ENCODE results near the gene CCDC71. TPM values are rescaled to one million over a fixed set of nuclear protein-coding genes. Genes with fewer than 3 reads are reported as not detected.

The CCDC71 gene
- total and polyA plus RNA-seq, 2 donors, result 15.5 to 19.4 TPM

DNA sequence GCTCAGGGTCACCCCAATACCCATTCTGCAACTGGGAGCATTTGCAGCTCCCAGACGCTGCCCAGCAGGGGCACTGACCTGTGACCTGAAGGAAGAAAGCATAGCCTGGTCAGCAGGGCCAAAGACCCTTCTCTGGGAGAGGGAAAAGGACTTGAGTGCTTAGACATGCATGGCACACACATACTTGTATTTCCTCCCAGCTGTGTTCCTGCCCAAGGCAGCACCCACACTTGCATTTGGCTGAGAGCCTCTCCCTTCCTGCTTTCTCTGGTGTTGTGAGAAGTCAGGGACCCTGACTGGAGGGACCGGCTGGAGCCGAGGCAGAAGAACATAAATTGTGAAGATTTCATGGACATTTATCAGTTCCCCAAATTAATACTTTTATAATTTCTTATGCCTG, 26.1 kb downstream of the CCDC71 start:
- no peaks in the 10 kb centered on the region for H3K4me1 ChIP-seq (ENCODE audit: control insufficient read depth in 2 of 2, insufficient read depth in 2 of 2, low read length in 2 of 2)
- WGBS, result 81% methylated on average over 3 of the region's 3 CpGs
- DNase-seq (ENCODE audit: low read depth in 6 of 9, low spot score in 9 of 9), result no peak
- H3K9me3 ChIP-seq (ENCODE audit: control insufficient read depth in 2 of 2, insufficient read depth in 1 of 2, low read length in 1 of 2), result peaks cover 0 to 16% of the 10 kb centered on the region in 2 donors
- H3K27me3 ChIP-seq (ENCODE audit: control insufficient read depth in 2 of 2, insufficient read depth in 1 of 2, low read length in 1 of 2), result peaks cover 0 to 6% of the 10 kb centered on the region in 2 donors
- H3K36me3 ChIP-seq (ENCODE audit: control insufficient read depth in 2 of 2, insufficient read depth in 2 of 2, low read length in 1 of 2), result no peaks in the 10 kb centered on the region
- no peak overlapping the region for H3K4me3 ChIP-seq (ENCODE audit: low read length in 2 of 2)
- H3K27ac ChIP-seq (ENCODE audit: low read depth in 1 of 2, low read length in 1 of 2), result no peak overlapping the region

DNA sequence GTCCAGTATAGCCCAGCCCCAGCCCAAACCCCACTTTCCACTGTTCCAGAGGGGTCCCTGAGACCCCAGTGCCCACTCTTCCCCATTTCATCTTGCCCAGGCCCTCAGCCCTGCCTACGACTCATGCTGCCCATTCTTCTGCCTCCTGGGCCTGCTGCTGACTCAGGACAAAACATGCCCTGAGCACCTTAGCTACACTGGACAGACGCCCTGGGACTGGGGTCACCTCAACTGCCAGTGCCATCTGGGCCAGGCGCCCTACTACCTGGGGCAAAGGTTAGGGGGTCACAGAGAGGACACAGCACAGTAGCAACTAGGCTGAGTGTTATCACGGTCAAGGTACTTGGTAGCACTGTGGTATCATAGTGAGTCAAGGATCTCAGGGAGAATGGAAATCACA, 30.6 kb downstream of the CCDC71 start:
- whole genome bisulfite sequencing, result 97% methylated on average over 4 of the region's 4 CpGs
- no peak for DNase-seq (ENCODE audit: low read depth in 6 of 9, low spot score in 9 of 9)
- H3K27me3 ChIP-seq (ENCODE audit: control insufficient read depth in 2 of 2, insufficient read depth in 1 of 2, low read length in 1 of 2), result peaks cover 0 to 30% of the 10 kb centered on the region in 2 donors
- H3K4me1 ChIP-seq (ENCODE audit: control insufficient read depth in 2 of 2, insufficient read depth in 2 of 2, low read length in 2 of 2), result peaks cover 0 to 6% of the 10 kb centered on the region in 2 donors
- peaks cover 0 to 4% of the 10 kb centered on the region in 2 donors for H3K9me3 ChIP-seq (ENCODE audit: control insufficient read depth in 2 of 2, insufficient read depth in 1 of 2, low read length in 1 of 2)
- no peak overlapping the region for H3K4me3 ChIP-seq (ENCODE audit: low read length in 2 of 2)
- no peaks in the 10 kb centered on the region for H3K36me3 ChIP-seq (ENCODE audit: control insufficient read depth in 2 of 2, insufficient read depth in 2 of 2, low read length in 1 of 2)
- H3K27ac ChIP-seq (ENCODE audit: low read depth in 1 of 2, low read length in 1 of 2), result no peak overlapping the region

DNA sequence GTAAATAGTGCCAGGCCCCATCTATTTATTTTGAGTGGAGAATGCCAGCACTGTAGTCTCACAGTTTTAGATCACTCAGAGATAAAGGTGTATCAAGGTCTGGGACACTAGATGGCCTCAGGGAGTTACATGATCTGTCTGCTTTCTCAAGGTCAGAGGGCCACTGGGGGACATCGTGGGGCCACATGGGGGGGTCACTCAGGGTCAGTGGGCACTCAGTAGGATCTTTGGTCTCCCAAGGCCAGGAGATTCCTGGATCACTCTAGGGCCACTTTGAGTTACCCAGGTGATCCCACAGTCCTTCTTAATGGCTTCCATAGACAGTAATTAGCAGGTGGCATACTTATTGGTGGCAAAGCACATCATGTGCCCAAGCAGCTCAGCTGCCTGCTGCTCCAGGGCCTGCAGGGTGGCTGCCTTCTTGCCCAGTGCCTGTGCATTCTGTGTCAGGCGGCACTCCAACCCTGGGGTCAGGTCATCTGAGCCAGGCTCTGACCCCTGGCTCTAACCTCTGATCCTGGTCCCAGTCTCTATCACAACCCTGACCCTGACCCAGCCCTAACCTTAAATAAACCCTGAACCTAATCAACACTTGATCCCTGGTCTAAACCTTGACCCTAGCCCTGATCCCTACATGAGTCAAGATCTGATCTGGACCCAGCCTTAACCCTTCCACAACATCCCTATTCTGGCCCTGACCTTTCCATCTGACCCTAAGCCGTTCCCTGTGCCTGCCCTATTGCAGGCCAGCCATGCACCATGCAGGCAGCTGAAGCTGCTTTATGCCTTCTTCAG, 31.5 kb downstream of the CCDC71 start:
- no peak overlapping the region for H3K27ac ChIP-seq (ENCODE audit: low read depth in 1 of 2, low read length in 1 of 2)
- WGBS, result 84% methylated on average over 3 of the region's 3 CpGs
- peaks cover 0 to 6% of the 10 kb centered on the region in 2 donors for H3K4me1 ChIP-seq (ENCODE audit: control insufficient read depth in 2 of 2, insufficient read depth in 2 of 2, low read length in 2 of 2)
- H3K4me3 ChIP-seq (ENCODE audit: low read length in 2 of 2), result no peak overlapping the region
- DNase-seq (ENCODE audit: low read depth in 6 of 9, low spot score in 9 of 9), result no peak
- no peaks in the 10 kb centered on the region for H3K9me3 ChIP-seq (ENCODE audit: control insufficient read depth in 2 of 2, insufficient read depth in 1 of 2, low read length in 1 of 2)
- peaks cover 0 to 30% of the 10 kb centered on the region in 2 donors for H3K27me3 ChIP-seq (ENCODE audit: control insufficient read depth in 2 of 2, insufficient read depth in 1 of 2, low read length in 1 of 2)
- no peaks in the 10 kb centered on the region for H3K36me3 ChIP-seq (ENCODE audit: control insufficient read depth in 2 of 2, insufficient read depth in 2 of 2, low read length in 1 of 2)

DNA sequence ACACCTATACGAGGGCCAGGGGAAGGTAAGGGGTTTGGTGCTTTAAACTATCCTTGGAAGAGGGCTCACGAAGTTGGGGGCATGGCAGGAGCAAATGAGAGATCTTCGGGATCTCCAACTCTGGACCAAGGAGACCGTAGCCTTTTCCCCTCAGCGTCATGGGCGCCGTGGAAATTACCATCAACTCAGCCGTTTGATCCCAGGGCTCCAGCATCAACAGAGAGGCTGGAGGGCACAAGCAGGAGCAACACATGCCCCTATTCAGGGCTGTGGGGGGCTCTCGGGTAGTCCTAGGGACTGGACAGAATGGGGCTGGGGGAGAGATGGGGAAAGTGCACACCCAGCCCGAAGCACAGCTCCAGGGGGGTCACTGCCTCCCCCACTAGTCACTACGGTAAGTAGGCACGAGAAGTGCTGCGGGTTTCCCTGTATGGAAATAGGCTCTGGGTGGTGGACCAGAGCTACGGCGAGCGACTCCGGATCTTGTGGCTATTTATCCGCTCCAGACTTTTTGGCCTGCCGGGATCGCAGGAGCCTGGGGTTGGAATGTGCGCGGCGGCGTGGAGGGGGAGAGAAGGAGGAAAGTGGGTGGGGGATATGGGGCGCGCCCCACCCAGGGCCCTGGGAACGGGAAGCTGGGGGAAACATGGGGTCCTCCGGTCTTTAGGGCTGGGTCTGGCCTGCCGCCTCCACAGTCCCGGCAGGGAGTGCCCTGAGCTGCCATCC, 32.7 kb downstream of the CCDC71 start:
- Histone ChIP-seq H3K9me3 (ENCODE audit: control insufficient read depth in 2 of 2, insufficient read depth in 1 of 2, low read length in 1 of 2) (no peaks in the 10 kb centered on the region), H3K27ac (ENCODE audit: low read depth in 1 of 2, low read length in 1 of 2) (no peak overlapping the region), H3K4me3 (ENCODE audit: low read length in 2 of 2) (peak overlapping the region; percentile 22 to 38), H3K36me3 (ENCODE audit: control insufficient read depth in 2 of 2, insufficient read depth in 2 of 2, low read length in 1 of 2) (no peaks in the 10 kb centered on the region), H3K27me3 (ENCODE audit: control insufficient read depth in 2 of 2, insufficient read depth in 1 of 2, low read length in 1 of 2) (peaks cover 0 to 30% of the 10 kb centered on the region in 2 donors), H3K4me1 (ENCODE audit: control insufficient read depth in 2 of 2, insufficient read depth in 2 of 2, low read length in 2 of 2) (peaks cover 0 to 6% of the 10 kb centered on the region in 2 donors)
- 16% methylated on average over 30 of the region's 30 CpGs for WGBS
- DNase-seq (ENCODE audit: low read depth in 6 of 9, low spot score in 9 of 9), result peak in 1 of 9 donors; percentile 28

DNA sequence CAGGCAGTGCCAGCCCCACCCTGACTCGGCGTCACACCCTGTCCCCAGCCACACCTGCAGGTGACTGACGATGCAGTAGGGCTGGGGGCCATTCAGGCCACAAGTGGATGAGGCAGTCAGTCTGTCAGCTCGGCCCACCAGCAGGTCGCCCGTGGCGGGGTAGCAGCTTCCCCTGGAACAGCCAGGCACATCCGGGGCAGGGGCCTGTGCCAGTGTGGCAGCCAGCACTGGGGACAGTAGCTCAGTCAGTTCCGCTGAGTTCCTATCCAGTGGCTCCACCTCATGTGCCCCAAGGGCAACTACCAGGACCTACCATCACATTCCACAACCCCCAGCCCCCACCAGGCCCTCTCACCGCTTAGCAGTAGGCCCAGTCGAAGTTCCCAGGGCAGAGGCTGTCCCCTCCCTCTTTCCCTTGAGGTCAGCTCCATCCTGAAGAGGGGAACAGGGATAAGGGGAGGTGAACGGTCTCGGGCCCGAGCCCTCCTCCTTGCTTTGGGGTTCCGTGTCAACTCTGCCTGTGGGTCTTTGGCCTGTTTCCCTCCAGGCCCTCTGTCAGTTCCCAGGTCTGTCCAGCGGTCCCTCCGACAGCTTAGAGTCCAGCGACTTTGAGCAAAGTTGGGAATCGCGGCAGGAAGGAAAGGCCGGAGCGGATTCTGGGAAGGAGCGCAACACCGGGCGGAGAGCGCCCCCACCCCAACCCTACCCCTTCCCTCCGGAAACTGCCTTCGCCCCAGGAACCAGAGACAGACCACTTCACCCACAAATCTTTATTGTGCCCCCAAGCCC, 33.5 kb downstream of the CCDC71 start, which contains the start of gene LAMB2:
LAMB2 (minus strand) TSS at position 614 of the 789 bp plus-strand sequence; CDS start at position 431, 183 bp downstream.
- Histone ChIP-seq H3K4me1 (ENCODE audit: control insufficient read depth in 2 of 2, insufficient read depth in 2 of 2, low read length in 2 of 2) (peaks cover 0 to 6% of the 10 kb centered on the region in 2 donors), H3K27me3 (ENCODE audit: control insufficient read depth in 2 of 2, insufficient read depth in 1 of 2, low read length in 1 of 2) (peaks cover 0 to 24% of the 10 kb centered on the region in 2 donors)
- 58% methylated on average over 28 of the region's 28 CpGs for WGBS

DNA sequence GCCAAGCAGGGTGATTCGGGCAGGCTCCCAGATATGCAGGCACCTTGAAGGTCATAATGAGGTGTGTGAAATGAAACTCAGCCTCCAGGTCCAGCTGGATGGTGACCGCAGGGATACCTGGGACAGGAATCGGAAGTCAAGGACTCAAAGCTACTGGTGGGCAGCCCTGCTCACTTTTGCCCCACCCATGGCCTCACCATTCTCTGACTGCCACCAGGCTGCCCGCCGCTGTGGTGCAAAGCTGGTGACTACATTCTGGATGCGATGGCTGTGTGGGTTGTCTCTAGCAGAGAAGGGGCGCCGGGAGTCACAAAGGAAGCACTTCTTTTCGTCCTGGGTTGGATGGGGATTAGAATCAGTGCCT, 34.1 kb downstream of the CCDC71 start:
- H3K4me3 ChIP-seq (ENCODE audit: low read length in 2 of 2), result peak overlapping the region in 1 of 2 donors; percentile 38
- no peak overlapping the region for H3K27ac ChIP-seq (ENCODE audit: low read depth in 1 of 2, low read length in 1 of 2)
- DNase-seq (ENCODE audit: low read depth in 6 of 9, low spot score in 9 of 9), result no peak
- H3K36me3 ChIP-seq (ENCODE audit: control insufficient read depth in 2 of 2, insufficient read depth in 2 of 2, low read length in 1 of 2), result no peaks in the 10 kb centered on the region
- peaks cover 0 to 24% of the 10 kb centered on the region in 2 donors for H3K27me3 ChIP-seq (ENCODE audit: control insufficient read depth in 2 of 2, insufficient read depth in 1 of 2, low read length in 1 of 2)
- H3K4me1 ChIP-seq (ENCODE audit: control insufficient read depth in 2 of 2, insufficient read depth in 2 of 2, low read length in 2 of 2), result peaks cover 0 to 6% of the 10 kb centered on the region in 2 donors
- no peaks in the 10 kb centered on the region for H3K9me3 ChIP-seq (ENCODE audit: control insufficient read depth in 2 of 2, insufficient read depth in 1 of 2, low read length in 1 of 2)
- WGBS, result 96% methylated on average over 9 of the region's 9 CpGs

More for the DNA sequence above, 33.5 kb downstream of the CCDC71 start, which contains the start of gene LAMB2:
- H3K9me3 ChIP-seq (ENCODE audit: control insufficient read depth in 2 of 2, insufficient read depth in 1 of 2, low read length in 1 of 2), result no peaks in the 10 kb centered on the region
- H3K36me3 ChIP-seq (ENCODE audit: control insufficient read depth in 2 of 2, insufficient read depth in 2 of 2, low read length in 1 of 2), result no peaks in the 10 kb centered on the region
- DNase-seq (ENCODE audit: low read depth in 6 of 9, low spot score in 9 of 9), result no peak
- peak within 1 kb of the TSS in 1 of 2 donors; percentile 32 for H3K27ac ChIP-seq (ENCODE audit: low read depth in 1 of 2, low read length in 1 of 2)
- peak within 1 kb of the TSS; percentile 22 to 38 for H3K4me3 ChIP-seq (ENCODE audit: low read length in 2 of 2)

DNA sequence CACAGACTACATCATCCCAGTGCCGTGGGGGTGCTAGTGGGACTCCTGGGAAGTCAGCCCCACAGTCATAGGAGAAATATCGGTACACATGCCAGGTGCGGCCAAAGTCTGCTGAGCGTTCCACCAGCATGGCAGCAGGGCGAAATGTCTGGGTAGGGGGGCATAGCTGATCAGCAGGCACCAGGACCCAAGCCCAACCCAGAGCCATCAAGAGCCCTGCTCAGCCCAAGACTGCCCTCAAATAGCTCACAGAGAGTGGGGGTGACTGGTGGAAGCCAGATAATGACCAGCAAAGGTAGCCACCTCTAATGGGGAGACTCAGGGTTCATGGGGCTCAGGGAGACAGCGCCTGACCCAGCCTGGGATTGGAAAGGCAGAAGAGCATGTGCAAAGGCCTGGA, 34.6 kb downstream of the CCDC71 start:
- H3K27ac ChIP-seq (ENCODE audit: low read depth in 1 of 2, low read length in 1 of 2), result no peak overlapping the region

DNA sequence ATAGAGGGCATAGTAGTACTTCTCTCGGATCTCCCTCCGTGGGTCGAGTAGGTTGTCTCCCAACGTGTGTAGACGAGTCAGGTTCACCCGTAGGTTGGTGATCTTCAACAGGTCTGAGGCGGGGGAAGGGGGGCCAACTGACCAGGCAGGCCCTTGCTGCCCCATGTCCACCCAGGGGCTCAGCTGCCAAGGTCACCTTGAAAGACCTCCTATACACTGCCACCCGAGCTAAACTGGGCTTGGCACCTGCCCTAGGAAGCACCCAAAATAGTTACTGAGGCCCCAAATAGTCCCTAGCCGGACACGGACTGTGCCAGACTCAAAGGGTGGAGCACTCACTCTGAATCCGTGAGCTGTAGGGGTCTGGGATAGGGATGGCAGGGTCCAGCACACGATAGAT, 35.1 kb downstream of the CCDC71 start:
- H3K4me3 ChIP-seq (ENCODE audit: low read length in 2 of 2), result no peak overlapping the region
- peaks cover 0 to 6% of the 10 kb centered on the region in 2 donors for H3K4me1 ChIP-seq (ENCODE audit: control insufficient read depth in 2 of 2, insufficient read depth in 2 of 2, low read length in 2 of 2)
- peaks cover 0 to 24% of the 10 kb centered on the region in 2 donors for H3K27me3 ChIP-seq (ENCODE audit: control insufficient read depth in 2 of 2, insufficient read depth in 1 of 2, low read length in 1 of 2)
- H3K36me3 ChIP-seq (ENCODE audit: control insufficient read depth in 2 of 2, insufficient read depth in 2 of 2, low read length in 1 of 2), result no peaks in the 10 kb centered on the region
- no peak for DNase-seq (ENCODE audit: low read depth in 6 of 9, low spot score in 9 of 9)
- H3K9me3 ChIP-seq (ENCODE audit: control insufficient read depth in 2 of 2, insufficient read depth in 1 of 2, low read length in 1 of 2), result no peaks in the 10 kb centered on the region
- H3K27ac ChIP-seq (ENCODE audit: low read depth in 1 of 2, low read length in 1 of 2), result no peak overlapping the region
- 95% methylated on average over 12 of the region's 12 CpGs for WGBS

More for the DNA sequence above, 34.6 kb downstream of the CCDC71 start:
- over 99% methylated on average over 6 of the region's 6 CpGs for WGBS
- no peak for DNase-seq (ENCODE audit: low read depth in 6 of 9, low spot score in 9 of 9)
- H3K4me1 ChIP-seq (ENCODE audit: control insufficient read depth in 2 of 2, insufficient read depth in 2 of 2, low read length in 2 of 2), result peaks cover 0 to 6% of the 10 kb centered on the region in 2 donors
- peaks cover 0 to 24% of the 10 kb centered on the region in 2 donors for H3K27me3 ChIP-seq (ENCODE audit: control insufficient read depth in 2 of 2, insufficient read depth in 1 of 2, low read length in 1 of 2)
- no peak overlapping the region for H3K4me3 ChIP-seq (ENCODE audit: low read length in 2 of 2)
- H3K9me3 ChIP-seq (ENCODE audit: control insufficient read depth in 2 of 2, insufficient read depth in 1 of 2, low read length in 1 of 2), result no peaks in the 10 kb centered on the region
- H3K36me3 ChIP-seq (ENCODE audit: control insufficient read depth in 2 of 2, insufficient read depth in 2 of 2, low read length in 1 of 2), result no peaks in the 10 kb centered on the region
